ENCODE results near the gene HEPHL1. TPM values are rescaled to one million over a fixed set of nuclear protein-coding genes. Genes with fewer than 3 reads are reported as not detected.

HEPHL1 gene
- total RNA-seq, 2 donors from 2014 or later = 0.09 to 0.17 TPM

GRCh38 chr11:94134651-94135512, 113.7 kb downstream of the HEPHL1 start:
- WGBS = 56% methylated on average over 10 of the region's 10 CpGs
- intact Hi-C loops (cut with DNase I) = no loop called here
- H3K4me1 ChIP-seq (replicated peaks) = peaks cover 3% of the 10 kb centered on the region
- H3K4me3 ChIP-seq = no peak overlapping the region
- no peaks in the 10 kb centered on the region for H3K9me3 ChIP-seq
- no peaks in the 10 kb centered on the region for H3K27me3 ChIP-seq (replicated peaks; ENCODE audit: insufficient read depth)
- no peaks in the 10 kb centered on the region for H3K36me3 ChIP-seq
- TF ChIP-seq CTCF (IDR thresholded peaks at IDR 0.05) (no peak), POLR2AphosphoS5 (IDR thresholded peaks at IDR 0.05) (peak; percentile 10)
- H3K27ac ChIP-seq = no peak overlapping the region
- no peak for DNase-seq (ENCODE audit: low spot score)

DNA sequence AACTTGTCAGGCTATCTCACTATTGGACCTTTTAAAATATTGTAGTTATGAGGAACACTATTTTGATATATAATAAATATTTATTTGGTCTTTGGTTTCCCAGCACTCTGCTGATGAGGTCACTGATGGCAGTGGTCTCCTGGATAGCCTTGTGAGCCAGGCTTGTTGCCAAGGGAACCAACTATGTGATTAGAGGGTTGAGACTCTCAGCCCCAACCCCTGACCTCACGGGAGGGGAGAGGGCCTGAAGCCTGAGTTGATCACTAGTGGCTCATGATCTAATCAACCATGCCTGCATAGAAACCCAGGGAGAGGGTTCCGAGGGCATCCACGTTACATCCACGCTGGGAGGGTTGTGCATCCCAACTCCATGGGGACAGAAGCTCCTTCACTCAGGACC, 118.3 kb downstream of the HEPHL1 start:
- no peak for TF ChIP-seq CTCF (IDR thresholded peaks at IDR 0.05)
- TF ChIP-seq POLR2AphosphoS5 (IDR thresholded peaks at IDR 0.05) = no peak
- no peak for TF ChIP-seq POLR2A (IDR thresholded peaks at IDR 0.05)
- Histone ChIP-seq H3K27ac (no peak overlapping the region), H3K27me3 (replicated peaks; ENCODE audit: insufficient read depth) (no peaks in the 10 kb centered on the region), H3K9me3 (no peaks in the 10 kb centered on the region), H3K4me1 (replicated peaks) (no peaks in the 10 kb centered on the region), H3K4me3 (no peak overlapping the region), H3K36me3 (no peaks in the 10 kb centered on the region)
- no peak for DNase-seq (ENCODE audit: low spot score)
- WGBS = 90% methylated on average over 4 of the region's 4 CpGs
- intact Hi-C loops (cut with DNase I) = no loop called here

GRCh38 chr11:94140154-94140655, 119.1 kb downstream of the HEPHL1 start:
- no peaks in the 10 kb centered on the region for H3K9me3 ChIP-seq
- no peaks in the 10 kb centered on the region for H3K4me1 ChIP-seq (replicated peaks)
- no peaks in the 10 kb centered on the region for H3K27me3 ChIP-seq (replicated peaks; ENCODE audit: insufficient read depth)
- TF ChIP-seq POLR2AphosphoS5 (IDR thresholded peaks at IDR 0.05) (no peak), CTCF (IDR thresholded peaks at IDR 0.05) (no peak), POLR2A (IDR thresholded peaks at IDR 0.05) (no peak)
- WGBS = 77% methylated on average over 2 of the region's 2 CpGs
- H3K36me3 ChIP-seq = no peaks in the 10 kb centered on the region
- intact Hi-C loops (cut with DNase I) = no loop called here
- H3K4me3 ChIP-seq = no peak overlapping the region
- no peak for DNase-seq (ENCODE audit: low spot score)
- H3K27ac ChIP-seq = no peak overlapping the region

- TF ChIP-seq POLR2AphosphoS5 (IDR thresholded peaks at IDR 0.05) (no peak), POLR2A (IDR thresholded peaks at IDR 0.05) (no peak), CTCF (IDR thresholded peaks at IDR 0.05) (no peak)
- Histone ChIP-seq H3K4me3 (no peak overlapping the region), H3K27ac (no peak overlapping the region), H3K27me3 (replicated peaks; ENCODE audit: insufficient read depth) (no peaks in the 10 kb centered on the region), H3K4me1 (replicated peaks) (no peaks in the 10 kb centered on the region), H3K9me3 (no peaks in the 10 kb centered on the region), H3K36me3 (no peaks in the 10 kb centered on the region)
- DNase-seq (ENCODE audit: low spot score) = no peak
- intact Hi-C loops (cut with DNase I) = no loop called here
- 93% methylated on average over 12 of the region's 12 CpGs for WGBS
Measured at GRCh38 chr11:94141511-94142307, 120.6 kb downstream of the HEPHL1 start.
